Neural cell (in vitro differentiated cells): ENCODE results near the gene THBS1.

Source experiments
- CTCF ChIP-seq: fragments of 450-650 bp; IDR thresholded peaks from 2 replicates; pipeline ENCODE4 v1.5.1; 2014; ENCODE audit warnings: antibody characterized with exemption, mild to moderate bottlenecking, moderate library complexity; ENCODE audit not compliant: poor library complexity, severe bottlenecking
- EP300 ChIP-seq: fragments of 450-650 bp; conservative IDR thresholded peaks from 2 replicates; pipeline ENCODE4 v1.6.1; 2014; ENCODE audit warnings: antibody characterized with exemption, mild to moderate bottlenecking, moderate library complexity; ENCODE audit not compliant: poor library complexity, severe bottlenecking
- EZH2 ChIP-seq: fragments of 200-600, 300-800 bp; shearing (Covaris generic), sonication (generic); IDR thresholded peaks from 2 replicates; pipeline ENCODE4 v1.6.1; 2014; ENCODE audit warnings: antibody characterized with exemption, low read length, borderline replicate concordance, mild to moderate bottlenecking; ENCODE audit not compliant: insufficient read depth, poor library complexity, severe bottlenecking
- MXI1 ChIP-seq: fragments of 450-650 bp; conservative IDR thresholded peaks from 2 replicates; pipeline ENCODE4 v1.6.1; 2014; ENCODE audit warnings: antibody characterized with exemption, mild to moderate bottlenecking; ENCODE audit not compliant: poor library complexity, severe bottlenecking
- POLR2AphosphoS5 ChIP-seq: IDR thresholded peaks from 2 replicates; pipeline ENCODE4 v1.6.1; 2012
- RAD21 ChIP-seq: fragments of 450-650 bp; conservative IDR thresholded peaks from 2 replicates; pipeline ENCODE4 v1.6.1; 2014; ENCODE audit warnings: antibody characterized with exemption, mild to moderate bottlenecking, moderate library complexity
- TAF1 ChIP-seq: IDR thresholded peaks from 2 replicates; pipeline ENCODE4 v1.6.1; 2012; ENCODE audit warnings: low read depth

GRCh38 chr15:39598958-39599845 lies 18.3 kb downstream of the THBS1 start:
- TF ChIP-seq CTCF, result no peak
- no peak for TF ChIP-seq EP300
- TF ChIP-seq RAD21, result no peak
- TF ChIP-seq POLR2AphosphoS5, result no peak
- no peak for TF ChIP-seq EZH2
- TF ChIP-seq TAF1, result no peak
- no peak for TF ChIP-seq MXI1
